Dendritic cell treated with granulocyte-macrophage colony-stimulating factor and Interleukin-4, amounts not matched to agents 40 ng/mL and 50 ng/mL, for 4 days (primary cell): ENCODE results near the gene NUAK2.

Experiments
- H3K27ac Mint-ChIP-seq: one replicate; pipeline ENCODE4 v1.8.0; 2022; ENCODE audit warnings: mild to moderate bottlenecking, mixed read lengths
- H3K27me3 Mint-ChIP-seq: one replicate; pipeline ENCODE4 v1.8.0; 2022; ENCODE audit warnings: mild to moderate bottlenecking, mixed read lengths
- H3K36me3 Mint-ChIP-seq: one replicate; pipeline ENCODE4 v1.8.0; 2022; ENCODE audit warnings: low read depth, mixed read lengths
- H3K4me1 Mint-ChIP-seq: one replicate; pipeline ENCODE4 v1.8.0; 2022; ENCODE audit warnings: low read depth, mixed read lengths
- H3K4me3 Mint-ChIP-seq: one replicate; pipeline ENCODE4 v1.8.0; 2022; ENCODE audit warnings: mild to moderate bottlenecking, moderate library complexity, mixed read lengths
- H3K9me3 Mint-ChIP-seq: one replicate; pipeline ENCODE4 v1.8.0; 2022; ENCODE audit warnings: mixed read lengths
- intact Hi-C: fragments of 100-400 bp; cut with micrococcal nuclease; formaldehyde crosslinking; loops from one replicate; pipeline ENCODE4 v1.15.0; 2022

Gene NUAK2

GRCh38 chr1:205319081-205320018 is 2.2 kb downstream of the NUAK2 start:
- H3K4me1 Mint-ChIP-seq: peaks cover 66% of the 10 kb centered on the region
- intact Hi-C loops: loop anchor here (5.0 kb wide), 1 partner anchor 32 kb away; no protein-coding TSS in a partner anchor
- peak overlapping the region; percentile 90 for H3K4me3 Mint-ChIP-seq
- H3K36me3 Mint-ChIP-seq: peaks cover 21% of the 10 kb centered on the region
- peak overlapping the region; percentile 91 for H3K27ac Mint-ChIP-seq
- H3K27me3 Mint-ChIP-seq: peaks cover 1% of the 10 kb centered on the region
- H3K9me3 Mint-ChIP-seq: no peaks in the 10 kb centered on the region

DNA sequence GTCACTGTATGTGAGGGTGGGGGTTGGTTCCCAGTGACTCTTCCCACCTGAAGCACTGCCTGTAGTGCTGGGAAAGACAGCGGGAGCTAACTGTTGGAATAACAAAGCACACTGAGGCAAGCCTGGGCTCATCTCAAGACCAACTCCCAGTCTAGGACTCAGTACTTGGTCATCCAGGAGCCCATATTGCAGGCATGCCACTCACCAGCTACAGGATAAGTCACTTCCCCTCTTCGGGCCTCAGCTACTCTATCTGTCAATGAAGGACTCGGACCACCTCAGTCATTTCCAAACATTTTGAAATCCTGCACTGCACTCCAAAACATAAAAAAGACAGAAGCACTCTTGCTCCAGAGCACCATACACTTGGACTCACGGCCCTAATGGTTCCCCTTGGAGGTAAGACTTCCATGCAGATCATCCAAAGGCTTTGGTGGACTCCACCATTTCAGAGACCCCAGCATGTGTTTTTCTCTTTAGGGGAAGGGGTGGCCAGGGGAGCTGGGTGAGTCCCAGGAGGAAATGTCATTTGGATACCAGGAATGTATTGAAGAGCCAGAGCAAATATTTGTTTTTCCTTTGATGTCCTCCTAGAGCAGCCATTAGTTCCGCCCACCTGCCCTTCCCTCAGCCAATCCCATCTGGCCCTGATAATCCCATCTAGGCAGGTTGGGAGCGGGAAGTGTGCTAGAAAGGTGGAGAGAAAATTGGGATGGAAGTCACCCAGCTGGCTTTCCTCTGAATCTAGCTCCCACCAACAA is 3.1 kb downstream of the NUAK2 start:
- H3K27me3 Mint-ChIP-seq: peaks cover 1% of the 10 kb centered on the region
- peaks cover 75% of the 10 kb centered on the region for H3K4me1 Mint-ChIP-seq
- peak overlapping the region; percentile 91 for H3K27ac Mint-ChIP-seq
- H3K4me3 Mint-ChIP-seq: peak overlapping the region; percentile 45
- intact Hi-C loops: no loop called here
- no peaks in the 10 kb centered on the region for H3K9me3 Mint-ChIP-seq
- H3K36me3 Mint-ChIP-seq: peaks cover 21% of the 10 kb centered on the region

GRCh38 chr1:205317311-205317917 is 4.1 kb downstream of the NUAK2 start:
- Mint-ChIP-seq H3K27ac (peak overlapping the region; percentile 42), H3K27me3 (no peaks in the 10 kb centered on the region), H3K9me3 (no peaks in the 10 kb centered on the region), H3K4me3 (no peak overlapping the region), H3K4me1 (peaks cover 84% of the 10 kb centered on the region), H3K36me3 (peaks cover 21% of the 10 kb centered on the region)
- intact Hi-C loops: no loop called here

GRCh38 chr1:205316161-205316566 is 5.4 kb downstream of the NUAK2 start:
- H3K4me3 Mint-ChIP-seq: no peak overlapping the region
- peaks cover 91% of the 10 kb centered on the region for H3K4me1 Mint-ChIP-seq
- H3K9me3 Mint-ChIP-seq: no peaks in the 10 kb centered on the region
- H3K27ac Mint-ChIP-seq: peak overlapping the region; percentile 42
- H3K27me3 Mint-ChIP-seq: no peaks in the 10 kb centered on the region
- H3K36me3 Mint-ChIP-seq: peaks cover 16% of the 10 kb centered on the region
- intact Hi-C loops: no loop called here

DNA sequence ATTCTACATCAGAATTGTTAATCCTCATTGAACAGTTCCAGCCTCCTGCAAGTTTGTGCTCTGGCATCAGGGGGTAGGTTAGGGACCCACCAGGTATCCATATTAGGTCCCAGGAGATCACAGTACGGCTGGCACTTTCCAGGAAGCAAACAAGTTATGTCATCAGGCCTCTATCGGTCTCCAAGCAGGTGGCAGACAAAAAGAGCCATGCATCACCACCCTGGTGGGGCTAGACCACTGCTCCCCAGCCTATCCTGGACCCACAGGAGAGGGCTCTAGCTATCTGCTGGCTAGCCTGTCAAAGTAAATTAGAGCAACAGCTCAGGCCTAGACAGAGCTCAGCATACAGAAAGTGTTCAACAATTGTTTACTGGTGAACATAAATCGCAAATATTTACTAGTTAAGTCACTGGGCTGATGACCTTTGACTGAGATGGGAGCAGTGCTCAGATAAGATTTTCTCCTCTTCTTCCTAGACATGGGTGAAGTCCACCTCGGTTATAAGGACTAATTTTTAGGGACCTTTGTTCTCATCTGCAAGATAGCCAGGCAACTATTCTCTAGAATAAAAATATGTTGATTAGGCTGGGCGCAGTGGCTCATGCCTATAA is 6.4 kb downstream of the NUAK2 start:
- H3K4me1 Mint-ChIP-seq: peaks cover 90% of the 10 kb centered on the region
- peaks cover 21% of the 10 kb centered on the region for H3K36me3 Mint-ChIP-seq
- no peaks in the 10 kb centered on the region for H3K27me3 Mint-ChIP-seq
- no peak overlapping the region for H3K4me3 Mint-ChIP-seq
- H3K9me3 Mint-ChIP-seq: no peaks in the 10 kb centered on the region
- peak overlapping the region; percentile 93 for H3K27ac Mint-ChIP-seq
- intact Hi-C loops: no loop called here

DNA sequence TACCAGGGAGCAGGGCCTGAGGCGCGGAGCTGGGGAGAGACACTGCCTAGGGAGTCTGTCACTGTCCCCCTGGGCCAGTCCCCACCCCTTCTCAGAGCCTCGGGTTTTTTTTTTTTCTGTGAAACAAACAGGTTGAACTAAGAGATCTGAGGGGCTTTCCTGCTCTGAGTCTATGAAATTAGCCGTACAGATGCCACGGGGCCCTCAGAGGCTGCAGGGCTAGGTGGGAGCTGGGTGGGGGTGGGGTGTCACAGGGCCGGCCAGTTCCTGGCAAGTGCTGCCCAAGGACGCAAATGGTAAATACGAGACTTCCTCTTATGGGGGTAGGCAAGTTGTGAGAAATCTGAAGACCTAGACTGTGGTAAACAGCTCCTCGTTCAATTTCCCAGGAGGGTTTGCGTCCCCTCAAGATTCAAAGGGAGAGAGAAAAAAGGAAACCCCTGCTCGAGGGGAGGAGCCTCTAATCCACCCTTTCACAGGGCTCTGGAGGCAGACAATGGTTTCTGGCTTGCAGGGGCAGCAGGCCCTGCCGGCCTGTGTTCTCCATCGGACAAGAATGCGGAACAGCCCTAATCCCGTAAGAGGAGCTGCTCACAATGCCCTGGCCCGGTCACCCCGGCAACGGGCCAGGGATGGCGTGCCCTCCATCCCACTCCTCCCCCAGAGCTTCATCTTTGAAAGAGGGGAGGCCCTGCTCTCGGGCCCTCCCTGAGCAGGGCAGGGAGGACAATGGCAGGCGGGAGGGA is 7.8 kb downstream of the NUAK2 start:
- Mint-ChIP-seq H3K36me3 (peaks cover 35% of the 10 kb centered on the region), H3K27ac (peak overlapping the region; percentile 93), H3K4me1 (peaks cover 77% of the 10 kb centered on the region), H3K9me3 (no peaks in the 10 kb centered on the region), H3K27me3 (no peaks in the 10 kb centered on the region), H3K4me3 (peak overlapping the region; percentile 56)
- intact Hi-C loops: loop anchor here (5.0 kb wide), 1 partner anchor 101 kb away; the partner anchor contains the start of gene DSTYK

GRCh38 chr1:205312866-205313562 is 8.5 kb downstream of the NUAK2 start:
- Mint-ChIP-seq H3K27me3 (no peaks in the 10 kb centered on the region), H3K9me3 (no peaks in the 10 kb centered on the region), H3K36me3 (peaks cover 42% of the 10 kb centered on the region), H3K4me1 (peaks cover 77% of the 10 kb centered on the region), H3K27ac (peak overlapping the region; percentile 93), H3K4me3 (peak overlapping the region; percentile 45)
- intact Hi-C loops: loop anchor here (5.0 kb wide), 1 partner anchor 101 kb away; the partner anchor contains the start of gene DSTYK

GRCh38 chr1:205310976-205311704 is 10.4 kb downstream of the NUAK2 start:
- intact Hi-C loops: loop anchor here (5.0 kb wide), 1 partner anchor 99 kb away; the partner anchor contains the start of gene DSTYK
- Mint-ChIP-seq H3K36me3 (peaks cover 51% of the 10 kb centered on the region), H3K4me3 (no peak overlapping the region)

DNA sequence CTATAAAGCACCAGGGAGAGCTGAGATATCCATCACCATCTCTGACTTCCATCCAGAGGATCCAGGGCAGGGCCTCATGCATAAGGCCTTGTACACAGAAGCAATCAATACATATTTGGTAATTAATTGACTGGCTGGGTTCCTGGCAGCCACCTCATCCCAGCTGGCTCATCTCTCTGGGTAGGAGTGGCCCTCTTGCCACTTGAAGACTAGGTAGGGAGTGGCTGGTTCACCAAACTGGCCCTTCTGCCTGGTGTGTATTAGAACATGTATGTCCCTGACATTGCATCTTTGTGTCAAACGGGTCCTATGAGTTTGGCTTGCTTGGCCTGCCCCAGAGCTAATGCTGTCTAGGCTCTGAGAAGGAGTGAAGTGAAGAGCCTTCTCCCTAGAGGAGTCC is 11.8 kb downstream of the NUAK2 start:
- H3K27ac Mint-ChIP-seq: peak overlapping the region; percentile 80
- no peak overlapping the region for H3K4me3 Mint-ChIP-seq

More at GRCh38 chr1:205310976-205311704, 10.4 kb downstream of the NUAK2 start:
- Mint-ChIP-seq H3K27ac (peak overlapping the region; percentile 80), H3K4me1 (peaks cover 67% of the 10 kb centered on the region), H3K27me3 (no peaks in the 10 kb centered on the region), H3K9me3 (no peaks in the 10 kb centered on the region)

GRCh38 chr1:205306929-205307566 is 14.5 kb downstream of the NUAK2 start:
- Mint-ChIP-seq H3K27ac (no peak overlapping the region), H3K36me3 (peaks cover 92% of the 10 kb centered on the region), H3K4me1 (peaks cover 35% of the 10 kb centered on the region), H3K27me3 (no peaks in the 10 kb centered on the region), H3K4me3 (no peak overlapping the region), H3K9me3 (no peaks in the 10 kb centered on the region)
- intact Hi-C loops: no loop called here

More for the DNA sequence above, 11.8 kb downstream of the NUAK2 start:
- Mint-ChIP-seq H3K36me3 (peaks cover 65% of the 10 kb centered on the region), H3K9me3 (no peaks in the 10 kb centered on the region), H3K4me1 (peaks cover 61% of the 10 kb centered on the region), H3K27me3 (no peaks in the 10 kb centered on the region)
- intact Hi-C loops: loop anchor here (5.0 kb wide), 1 partner anchor 97 kb away; the partner anchor contains the start of gene DSTYK

DNA sequence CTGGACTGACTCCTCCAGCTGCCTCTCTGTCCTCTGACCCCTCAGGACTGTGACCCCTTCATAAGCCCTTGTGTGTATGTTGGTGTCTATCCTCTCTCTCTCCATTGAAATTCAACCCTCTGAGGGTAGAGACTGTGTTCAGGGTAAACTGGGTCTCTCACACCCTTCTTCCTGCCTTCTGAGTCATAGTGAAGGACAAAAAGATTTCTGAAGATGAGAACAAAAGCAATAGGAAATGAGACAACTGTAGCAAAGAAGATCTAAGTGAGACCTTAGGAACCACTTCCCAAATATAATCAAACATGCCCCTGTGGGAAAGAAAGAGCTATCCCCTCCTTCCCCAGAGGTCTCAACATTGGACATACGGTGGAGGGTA is 16.9 kb downstream of the NUAK2 start:
- H3K36me3 Mint-ChIP-seq: peaks cover 90% of the 10 kb centered on the region
- intact Hi-C loops: no loop called here
- no peaks in the 10 kb centered on the region for H3K9me3 Mint-ChIP-seq
- peaks cover 35% of the 10 kb centered on the region for H3K4me1 Mint-ChIP-seq
- H3K27ac Mint-ChIP-seq: no peak overlapping the region
- no peaks in the 10 kb centered on the region for H3K27me3 Mint-ChIP-seq
- no peak overlapping the region for H3K4me3 Mint-ChIP-seq
